HCT116 (cell line): ENCODE results near the gene NOC2L. TPM values are rescaled to one million over a fixed set of nuclear protein-coding genes. Genes with fewer than 3 reads are reported as not detected.

Experiments
- ATAC-seq: fragments of 200-7000 bp; cut with Tn5 transposase; 2 replicates; pipeline ENCODE4 v1.9.1; 2020; ENCODE audit warnings: mild to moderate bottlenecking, moderate library complexity
- BruUV-seq: library from RNA; stranded (reverse); fragments of 400-500 nt; replicated peaks from 2 replicates; lab custom pipeline; 2021; lab: Mats Ljungman, UMichigan
- CTCF ChIA-PET: fragments of 300-600 bp; sonication (Branson Sonifier 250); formaldehyde crosslinking; loops from one replicate; lab custom pipeline; 2021; ENCODE audit warnings: antibody characterized with exemption; lab: Charles Lee
- POLR2A ChIA-PET: fragments of 300-600, 350-600 bp; sonication (Branson Sonifier 250); formaldehyde crosslinking; loops from one replicate; lab custom pipeline; 2021; ENCODE audit warnings: antibody characterized with exemption; lab: Charles Lee
- RAD21 ChIA-PET, 2 experiments: fragments of 300-600 bp; sonication (Branson Sonifier 250); formaldehyde crosslinking; loops; one replicate each; lab custom pipeline; 2023; ENCODE audit warnings: low total read pairs in 2 of 2; ENCODE audit not compliant: uncharacterized antibody in 2 of 2, unreplicated experiment in 2 of 2, low non-redundant PET in 1 of 2; lab: Charles Lee
- DNase-seq: peaks from one replicate; pipeline ENCODE4 v3.0.0-alpha.2; 2010; ENCODE audit warnings: low read depth, low spot score
- H2AFZ ChIP-seq: fragments of 200-600 bp; shearing (Covaris generic), sonication (generic); 2 replicates; pipeline ENCODE4 v1.6.1; 2017; ENCODE audit warnings: low read depth, mixed run types, mixed read lengths, antibody characterized with exemption, low read length; ENCODE audit not compliant: poor library complexity, severe bottlenecking
- H3K27ac ChIP-seq: 2 replicates; pipeline ENCODE4 v1.5.1; 2012; ENCODE audit warnings: low read depth, low read length
- H3K27me3 ChIP-seq: fragments of 200-600 bp; sonication (generic); 2 replicates; pipeline ENCODE4 v1.6.1; 2016; ENCODE audit warnings: mixed run types, low read length, mixed read lengths; ENCODE audit not compliant: insufficient read depth
- H3K36me3 ChIP-seq, 2 experiments: fragments of 200-500 bp in 1 of 2; fragments of 200-600 bp in 1 of 2; sonication (Bioruptor generic) in 1 of 2; sonication (generic) in 1 of 2; 2 replicates each; pipeline versions ENCODE4 v1.5.1 to v1.6.1; 2014 to 2016; ENCODE audit warnings: low read length in 2 of 2, inconsistent platforms in 1 of 2, mixed read lengths in 1 of 2, mixed run types in 1 of 2; ENCODE audit not compliant: insufficient read depth in 2 of 2, control insufficient read depth in 1 of 2
- H3K4me1 ChIP-seq, 2 experiments: fragments of 200-600 bp in 1 of 2; sonication (generic) in 1 of 2; 2 replicates each; pipeline versions ENCODE4 v1.5.1 to v1.6.1; 2012 to 2017; ENCODE audit warnings: low read length in 2 of 2, inconsistent platforms in 1 of 2, mild to moderate bottlenecking in 1 of 2, mixed read lengths in 1 of 2, mixed run types in 1 of 2, moderate library complexity in 1 of 2; ENCODE audit not compliant: insufficient read depth in 2 of 2, control insufficient read depth in 1 of 2
- H3K4me2 ChIP-seq: fragments of 200-600 bp; sonication (generic); 2 replicates; pipeline ENCODE4 v1.6.1; 2017; ENCODE audit warnings: mixed run types, low read length, mixed read lengths
- H3K4me3 ChIP-seq, 2 experiments: fragments of 200-600 bp in 1 of 2; sonication (generic) in 1 of 2; replicated peaks in 1 of 2; 2 replicates each; pipeline ENCODE4 v1.5.1; 2011 to 2016; ENCODE audit warnings: low read length in 2 of 2, control low read depth in 1 of 2, low read depth in 1 of 2, mild to moderate bottlenecking in 1 of 2, mixed read lengths in 1 of 2, mixed run types in 1 of 2
- H3K79me2 ChIP-seq: fragments of 200-600 bp; sonication (generic); 2 replicates; pipeline ENCODE4 v1.6.1; 2017; ENCODE audit warnings: mild to moderate bottlenecking, mixed run types, low read length, moderate library complexity, mixed read lengths; ENCODE audit not compliant: insufficient read depth
- H3K9ac ChIP-seq: fragments of 200-600 bp; sonication (generic); 2 replicates; pipeline ENCODE4 v1.6.1; 2016; ENCODE audit warnings: low read length, mixed read lengths
- H3K9me2 ChIP-seq: fragments of 200-600 bp; sonication (generic), shearing (Covaris generic); 2 replicates; pipeline ENCODE4 v1.6.1; 2017; ENCODE audit warnings: mixed run types, mild to moderate bottlenecking, moderate library complexity; ENCODE audit not compliant: insufficient read depth
- H3K9me3 ChIP-seq, 2 experiments: fragments of 200-500 bp in 1 of 2; fragments of 200-600 bp in 1 of 2; sonication (Bioruptor generic) in 1 of 2; sonication (generic) in 1 of 2; 2 replicates each; pipeline ENCODE4 v1.6.1; 2014 to 2017; ENCODE audit warnings: low read length in 2 of 2, mixed read lengths in 2 of 2, inconsistent platforms in 1 of 2, low read depth in 1 of 2, mild to moderate bottlenecking in 1 of 2, mixed run types in 1 of 2, moderate library complexity in 1 of 2; ENCODE audit not compliant: control insufficient read depth in 1 of 2, insufficient read depth in 1 of 2
- H4K20me1 ChIP-seq: fragments of 200-600 bp; sonication (generic), shearing (Covaris generic); 2 replicates; pipeline ENCODE4 v1.6.1; 2017; ENCODE audit warnings: mixed run types, mild to moderate bottlenecking, moderate library complexity; ENCODE audit not compliant: insufficient read depth
- POLR2AphosphoS5 ChIP-seq: IDR thresholded peaks from 2 replicates; pipeline ENCODE4 v1.6.1; 2011; ENCODE audit warnings: mild to moderate bottlenecking, low read depth, low read length, moderate library complexity
- REST ChIP-seq: IDR thresholded peaks from 2 replicates; pipeline ENCODE4 v1.6.1; 2012; ENCODE audit warnings: low read depth
- SP1 ChIP-seq: IDR thresholded peaks from 2 replicates; pipeline ENCODE4 v1.6.1; 2012; ENCODE audit warnings: low read depth
- TCF7L2 ChIP-seq: IDR thresholded peaks from 2 replicates; pipeline ENCODE4 v1.7.0; 2011; ENCODE audit warnings: borderline replicate concordance, inconsistent platforms; ENCODE audit not compliant: insufficient read depth, insufficient read length; ENCODE audit errors: extremely low read depth
- intact Hi-C: fragments of 100-400 bp; cut with micrococcal nuclease; formaldehyde crosslinking; loops from 2 replicates; pipeline ENCODE4 v1.10.0; 2022
- total RNA-seq: library from RNA; stranded (reverse); gene quantifications from one replicate; pipeline ENCODE4 v1.2.1, GENCODE V29; 2021; ENCODE audit not compliant: unreplicated experiment
- TF ChIP-seq, protein P1 (sequence below), 3 experiments: fragments of 200-600 bp in 1 of 3; sonication (generic) in 1 of 3; IDR thresholded peaks in 2 of 3; conservative IDR thresholded peaks in 1 of 3; 2 replicates each; pipeline ENCODE4 v1.5.1; 2012 to 2017; ENCODE audit warnings: low read depth in 2 of 3, low read length in 2 of 3, antibody characterized with exemption in 1 of 3, borderline replicate concordance in 1 of 3, control low read depth in 1 of 3, mild to moderate bottlenecking in 1 of 3, mixed read lengths in 1 of 3, mixed run types in 1 of 3, moderate library complexity in 1 of 3; ENCODE audit not compliant: insufficient read depth in 1 of 3

NOC2L gene
- total RNA-seq, 1 experiment from 2014 or later = 260 TPM

GRCh38 chr1:997713-997992 lies 38.6 kb upstream of the NOC2L start:
- no peaks in the 10 kb centered on the region for H3K36me3 ChIP-seq
- H3K4me3 ChIP-seq = peak overlapping the region in 1 of 2 experiments; percentile 83; a peak in 1 of 4 replicates
- peaks cover 9 to 45% of the 10 kb centered on the region in 2 experiments; a peak in 3 of 4 replicates for H3K4me1 ChIP-seq
- CTCF ChIA-PET = no interaction called here
- TF ChIP-seq, protein P1, sequence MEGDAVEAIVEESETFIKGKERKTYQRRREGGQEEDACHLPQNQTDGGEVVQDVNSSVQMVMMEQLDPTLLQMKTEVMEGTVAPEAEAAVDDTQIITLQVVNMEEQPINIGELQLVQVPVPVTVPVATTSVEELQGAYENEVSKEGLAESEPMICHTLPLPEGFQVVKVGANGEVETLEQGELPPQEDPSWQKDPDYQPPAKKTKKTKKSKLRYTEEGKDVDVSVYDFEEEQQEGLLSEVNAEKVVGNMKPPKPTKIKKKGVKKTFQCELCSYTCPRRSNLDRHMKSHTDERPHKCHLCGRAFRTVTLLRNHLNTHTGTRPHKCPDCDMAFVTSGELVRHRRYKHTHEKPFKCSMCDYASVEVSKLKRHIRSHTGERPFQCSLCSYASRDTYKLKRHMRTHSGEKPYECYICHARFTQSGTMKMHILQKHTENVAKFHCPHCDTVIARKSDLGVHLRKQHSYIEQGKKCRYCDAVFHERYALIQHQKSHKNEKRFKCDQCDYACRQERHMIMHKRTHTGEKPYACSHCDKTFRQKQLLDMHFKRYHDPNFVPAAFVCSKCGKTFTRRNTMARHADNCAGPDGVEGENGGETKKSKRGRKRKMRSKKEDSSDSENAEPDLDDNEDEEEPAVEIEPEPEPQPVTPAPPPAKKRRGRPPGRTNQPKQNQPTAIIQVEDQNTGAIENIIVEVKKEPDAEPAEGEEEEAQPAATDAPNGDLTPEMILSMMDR (IDR thresholded peaks at IDR 0.05 in 2 of 3, conservative IDR thresholded peaks at IDR 0.05 in 1 of 3; ENCODE audit: borderline replicate concordance in 1 of 3, insufficient read depth in 1 of 3, low read depth in 2 of 3, low read length in 2 of 3) = no peak
- TF ChIP-seq SP1 = no peak
- no peak for TF ChIP-seq TCF7L2
- intact Hi-C loops = no loop called here
- POLR2A ChIA-PET = interaction anchor here (1.8 kb wide), 1 partner anchor 16 kb away, joined by 5 read pairs; the partner anchor contains the start of gene ISG15
- H3K79me2 ChIP-seq = peaks cover 29% of the 10 kb centered on the region
- H2AFZ ChIP-seq = no peak overlapping the region
- no peak for DNase-seq
- BruUV-seq = no TSS peak
- no peaks in the 10 kb centered on the region for H3K9me2 ChIP-seq
- H4K20me1 ChIP-seq = peaks cover 8% of the 10 kb centered on the region; the same call in 1 of the 2 replicates
- H3K27ac ChIP-seq = peak overlapping the region; percentile 99
- peak overlapping the region; percentile 98 for H3K4me2 ChIP-seq
- peak overlapping the region; percentile 100 for H3K9ac ChIP-seq
- H3K9me3 ChIP-seq = no peaks in the 10 kb centered on the region
- H3K27me3 ChIP-seq = no peaks in the 10 kb centered on the region
- RAD21 ChIA-PET = no interaction called here
- ATAC-seq = no peak

DNA sequence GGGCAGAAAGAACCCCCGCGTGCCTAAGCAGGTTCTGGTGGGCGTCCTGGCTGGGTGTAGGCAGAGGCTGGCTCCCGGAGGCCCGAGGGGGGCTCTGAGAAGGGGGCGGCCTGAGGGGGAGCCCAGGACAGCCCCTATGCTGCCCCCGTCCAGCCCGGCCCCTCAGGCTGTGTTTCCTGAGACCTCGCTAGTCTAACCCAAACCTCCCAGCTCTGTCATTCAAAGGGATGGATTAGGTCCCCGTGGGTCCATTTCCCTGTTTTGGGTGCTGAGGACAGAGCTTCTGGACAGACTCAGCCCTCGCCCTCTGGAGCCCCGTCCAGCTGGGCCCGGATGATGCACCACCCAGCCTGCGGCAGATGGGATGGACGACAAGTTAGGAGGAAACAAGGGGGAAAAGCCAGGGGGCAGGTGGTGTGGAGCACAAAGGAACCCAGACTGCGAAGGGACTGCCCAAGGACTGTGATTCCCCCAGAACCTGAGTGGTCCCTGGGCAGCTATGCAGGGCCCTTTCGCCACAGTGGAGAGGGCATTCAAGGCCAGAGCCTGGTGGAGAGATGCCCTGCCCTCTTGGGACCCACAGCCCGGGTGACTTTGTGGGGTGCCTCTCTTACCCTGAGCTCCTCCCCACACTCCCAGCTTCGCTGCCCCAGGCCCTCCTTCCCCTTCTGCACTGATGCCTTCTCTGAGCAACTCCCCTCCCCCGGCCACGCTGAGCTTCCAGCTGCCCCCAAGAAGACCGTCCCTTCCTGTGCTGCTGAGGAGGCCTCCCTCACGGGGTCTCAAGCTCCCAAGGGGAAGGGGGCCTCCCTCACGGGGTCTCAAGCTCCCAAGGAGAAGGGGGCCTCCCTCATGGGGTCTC lies 38.0 kb upstream of the NOC2L start:
- H3K4me2 ChIP-seq = peak overlapping the region; percentile 98
- ChIA-PET POLR2A (interaction anchor here (1.8 kb wide), 1 partner anchor 17 kb away, joined by 5 read pairs; the partner anchor contains the start of gene ISG15), CTCF (interaction anchor here (1.0 kb wide), 1 partner anchor 13 kb away, joined by 4 read pairs; no protein-coding TSS in a partner anchor)
- no peaks in the 10 kb centered on the region for H3K9me2 ChIP-seq
- H4K20me1 ChIP-seq = peaks cover 8% of the 10 kb centered on the region; the same call in 1 of the 2 replicates
- H3K27ac ChIP-seq = peak overlapping the region; percentile 99
- TSS peak; percentile 49 for BruUV-seq
- TF ChIP-seq POLR2AphosphoS5 = 0 out of 2 replicates have a peak, but pooled peaks have one; percentile 9
- no peak for TF ChIP-seq REST
- TF ChIP-seq, protein P1 (IDR thresholded peaks at IDR 0.05 in 2 of 3, conservative IDR thresholded peaks at IDR 0.05 in 1 of 3; ENCODE audit: borderline replicate concordance in 1 of 3, insufficient read depth in 1 of 3, low read depth in 2 of 3, low read length in 2 of 3) = no peak
- TF ChIP-seq, all 23 proteins: peak for 1
- H3K4me1 ChIP-seq = peaks cover 5 to 42% of the 10 kb centered on the region in 2 experiments; a peak in 3 of 4 replicates
- no peak overlapping the region for H2AFZ ChIP-seq
- ATAC-seq = no peak
- H3K9ac ChIP-seq = peak overlapping the region; percentile 100
- peak overlapping the region in 1 of 2 experiments; percentile 83; a peak in 1 of 4 replicates for H3K4me3 ChIP-seq
- intact Hi-C loops = no loop called here
- RAD21 ChIA-PET = no interaction called here
- peaks cover 29% of the 10 kb centered on the region for H3K79me2 ChIP-seq
- DNase-seq = no peak
- H3K36me3 ChIP-seq = no peaks in the 10 kb centered on the region
- no peaks in the 10 kb centered on the region; a peak in 1 of 4 replicates for H3K9me3 ChIP-seq
- no peaks in the 10 kb centered on the region for H3K27me3 ChIP-seq
